ENCODE data around the gene SYNGR1.
"Not testable (repeated sequence)": the region's sequence is repeated elsewhere in the genome, so short reads cannot be mapped to it uniquely, and the experiment has no call there.

SYNGR1 gene

GRCh38 chr22:39317084-39317774 is 32.6 kb upstream of the SYNGR1 start:
- no peak for DNase-seq

GRCh38 chr22:39317775-39318506 is 31.9 kb upstream of the SYNGR1 start:
- DNase-seq: no peak

GRCh38 chr22:39318507-39319283 is 31.1 kb upstream of the SYNGR1 start:
- DNase-seq: no peak

- peak; percentile 87 for DNase-seq
Observed at GRCh38 chr22:39319284-39320022, 30.3 kb upstream of the SYNGR1 start, which contains the start of gene RPL3. TSS of gene RPL3 (minus strand) at chr22:39319623. CDS start at chr22:39319597, 26 bp downstream.

- not testable (repeated sequence) for DNase-seq
Observed at GRCh38 chr22:39320616-39321029, 29.2 kb upstream of the SYNGR1 start.

- DNase-seq: no peak
Observed at GRCh38 chr22:39325392-39325932, 24.3 kb upstream of the SYNGR1 start.

GRCh38 chr22:39327995-39328754 is 21.6 kb upstream of the SYNGR1 start:
- no peak for DNase-seq

GRCh38 chr22:39330553-39330952 is 19.2 kb upstream of the SYNGR1 start:
- DNase-seq: peak; percentile 22

GRCh38 chr22:39332441-39333064 is 17.2 kb upstream of the SYNGR1 start:
- DNase-seq: no peak

GRCh38 chr22:39336411-39336810 is 13.4 kb upstream of the SYNGR1 start:
- DNase-seq: no peak

GRCh38 chr22:39339775-39340174 is 10.0 kb upstream of the SYNGR1 start:
- DNase-seq: not testable (repeated sequence)

GRCh38 chr22:39341179-39341578 is 8.6 kb upstream of the SYNGR1 start:
- no peak for DNase-seq

- peak; percentile 16 for DNase-seq
Observed at GRCh38 chr22:39343259-39344045, 6.3 kb upstream of the SYNGR1 start.

GRCh38 chr22:39344046-39344390 is 5.8 kb upstream of the SYNGR1 start:
- no peak for DNase-seq

- DNase-seq: no peak
Observed at GRCh38 chr22:39345231-39345630, 4.6 kb upstream of the SYNGR1 start.

- no peak for DNase-seq
Observed at GRCh38 chr22:39348909-39349505, 784 bp upstream of the SYNGR1 start.

GRCh38 chr22:39349506-39349966 is 255 bp upstream of the SYNGR1 start:
- no peak for DNase-seq

- no peak for DNase-seq
Observed at GRCh38 chr22:39350757-39351688, 1.2 kb downstream of the SYNGR1 start.

Data from NCI-H226 (cell line).